Right kidney (tissue), 1 donor: ENCODE results near the gene PIGU.

Experiments used
- DNase-seq: peaks from one replicate; pipeline ENCODE4 v3.0.0-alpha.2; 2016

Gene PIGU

GRCh38 chr20:34709044-34709830 lies 32.3 kb upstream of the PIGU start:
- DNase-seq = peak; percentile 95

DNA sequence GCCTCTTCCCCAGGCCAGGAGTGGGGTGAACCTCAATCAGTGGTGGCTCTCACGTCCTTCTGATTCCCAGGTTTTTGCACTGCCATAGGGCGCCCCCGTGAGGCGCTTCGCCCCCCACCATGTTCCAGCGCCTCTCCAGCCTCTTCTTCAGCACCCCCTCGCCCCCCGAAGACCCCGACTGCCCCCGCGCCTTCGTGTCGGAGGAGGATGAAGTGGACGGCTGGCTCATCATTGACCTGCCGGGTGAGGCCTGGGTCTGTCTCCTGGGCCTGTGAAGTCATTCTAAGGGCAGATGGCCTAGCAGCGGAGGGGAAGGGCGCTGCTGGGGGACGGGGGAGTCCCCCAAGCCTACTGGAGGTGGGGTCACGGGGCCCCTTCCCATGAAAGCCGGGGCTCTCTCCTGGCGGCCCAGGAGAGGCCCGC lies 31.7 kb upstream of the PIGU start:
- DNase-seq = no peak

- DNase-seq = no peak
These were observed 30.3 kb upstream of the PIGU start for GRCh38 chr20:34706912-34707784.

GRCh38 chr20:34706302-34706875 lies 29.5 kb upstream of the PIGU start:
- DNase-seq = no peak

- DNase-seq = peak; percentile 31
These were observed 28.8 kb upstream of the PIGU start for GRCh38 chr20:34705397-34706301.

DNA sequence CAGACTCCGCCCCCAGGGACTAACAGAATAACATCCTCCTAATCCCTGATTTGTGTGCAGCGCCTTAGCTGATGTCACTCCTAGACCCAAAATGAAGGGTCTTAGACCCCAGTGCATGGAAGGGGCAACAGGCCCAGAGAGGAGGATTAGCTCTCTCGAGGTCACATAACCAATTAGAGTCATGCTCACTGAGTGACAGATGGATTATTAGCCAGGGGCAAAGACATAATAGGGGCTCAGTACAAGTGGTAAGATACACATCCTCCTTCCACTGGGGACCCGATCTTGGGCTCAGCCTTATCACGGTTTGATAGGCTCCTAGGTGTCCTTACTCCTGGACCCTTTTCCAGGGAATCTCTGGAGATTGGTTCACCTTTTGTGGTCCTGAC lies 28.1 kb upstream of the PIGU start:
- no peak for DNase-seq

DNA sequence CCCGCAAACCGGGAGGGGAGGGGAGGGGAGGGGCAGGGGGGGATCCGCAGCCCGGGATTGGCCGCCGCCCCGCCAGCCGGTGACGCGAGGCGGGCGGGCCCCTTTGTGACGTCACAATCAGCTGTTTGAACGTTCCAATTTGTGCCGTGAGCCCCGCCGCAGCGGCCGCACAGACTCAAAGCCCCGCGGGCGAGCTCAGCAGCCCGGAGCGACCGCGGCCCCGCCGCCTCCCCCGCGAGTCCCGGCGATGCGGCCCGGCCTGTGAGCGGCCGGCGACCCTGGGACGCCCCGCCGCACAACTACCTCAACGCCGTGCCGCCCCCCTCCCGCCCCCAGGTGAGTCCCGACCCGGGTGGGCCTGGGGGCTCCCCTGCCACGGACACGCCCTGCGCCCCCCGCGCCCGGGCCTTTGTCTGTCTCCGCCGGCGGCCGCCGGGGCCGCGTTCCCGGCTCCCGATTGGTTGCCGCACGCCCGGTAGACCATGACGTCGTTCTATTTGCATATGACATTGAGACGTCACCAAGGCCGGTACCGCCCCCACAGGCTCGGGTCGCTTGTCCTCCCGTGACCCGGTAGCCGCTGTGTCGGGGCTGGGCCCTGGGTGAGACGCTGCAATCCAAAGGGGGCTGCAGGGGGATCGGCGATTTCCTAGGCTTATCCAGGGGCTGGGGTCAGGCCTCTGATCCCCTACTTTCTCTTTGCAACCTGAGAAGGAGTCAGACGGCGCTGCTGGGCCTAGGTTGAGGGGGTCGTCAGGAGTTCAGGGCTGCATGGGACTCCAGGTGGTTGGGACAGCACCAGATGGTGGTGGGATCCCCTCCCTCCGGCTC lies 27.5 kb upstream of the PIGU start, which contains the start of gene TP53INP2:
TP53INP2 (plus strand) TSS at position 168 of the 831 bp plus-strand sequence. CDS start 4,396 bp downstream, outside the sequence.
- peak; percentile 83 for DNase-seq

DNA sequence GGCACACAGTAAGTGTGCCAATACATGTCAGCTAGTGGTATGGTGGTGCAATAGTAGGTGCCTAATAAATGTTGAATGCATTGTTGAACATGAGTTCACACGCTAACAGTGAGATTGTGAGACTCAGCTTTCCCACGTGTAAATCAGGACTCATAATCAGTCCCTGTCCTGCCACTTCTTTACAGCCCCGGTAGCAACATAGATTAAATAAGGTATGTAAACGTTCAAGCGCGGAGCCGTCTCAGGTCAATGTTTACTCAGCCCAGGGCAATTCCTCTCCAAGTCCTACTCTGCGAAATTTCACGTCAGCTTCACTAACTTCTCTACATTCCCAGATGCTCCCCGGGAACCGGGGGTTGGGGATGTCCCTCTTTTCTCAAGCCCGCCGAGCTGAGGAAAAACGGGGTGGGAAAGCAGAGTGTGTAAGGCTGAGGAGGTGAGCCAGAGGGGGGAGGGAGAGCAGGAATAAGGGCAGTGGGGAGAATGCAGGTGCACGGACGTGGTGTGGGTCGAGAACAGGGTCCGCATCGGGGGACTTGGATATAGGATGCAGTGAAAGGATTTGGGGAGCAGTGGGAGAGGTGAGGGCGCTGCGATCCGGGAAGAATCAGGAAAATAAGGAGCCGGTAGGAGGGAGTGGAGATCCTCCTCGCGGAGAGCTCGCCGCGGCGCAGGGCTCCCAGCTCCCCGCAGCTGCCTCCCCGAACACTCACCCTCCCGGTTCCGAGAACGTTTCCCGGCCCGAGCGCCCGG lies 26.7 kb upstream of the PIGU start:
- DNase-seq = peak; percentile 79

DNA sequence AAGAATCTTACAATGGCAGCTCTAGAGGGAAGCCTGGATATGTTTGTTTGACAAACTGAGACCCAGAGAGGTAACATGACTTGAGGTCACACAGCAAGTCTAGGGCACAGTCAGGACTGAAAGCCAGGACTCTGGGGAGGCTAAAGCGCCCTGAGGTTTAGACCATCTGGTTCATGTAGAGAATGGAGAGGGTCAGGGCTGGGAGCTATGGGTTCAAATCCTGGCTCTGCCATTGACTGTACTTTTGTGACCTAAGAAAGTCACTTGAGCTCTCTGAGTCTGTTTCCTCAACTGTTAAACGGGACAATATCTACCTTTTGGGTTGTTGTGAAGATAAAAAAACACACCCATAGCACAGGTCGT lies 26.1 kb upstream of the PIGU start:
- DNase-seq = no peak

DNA sequence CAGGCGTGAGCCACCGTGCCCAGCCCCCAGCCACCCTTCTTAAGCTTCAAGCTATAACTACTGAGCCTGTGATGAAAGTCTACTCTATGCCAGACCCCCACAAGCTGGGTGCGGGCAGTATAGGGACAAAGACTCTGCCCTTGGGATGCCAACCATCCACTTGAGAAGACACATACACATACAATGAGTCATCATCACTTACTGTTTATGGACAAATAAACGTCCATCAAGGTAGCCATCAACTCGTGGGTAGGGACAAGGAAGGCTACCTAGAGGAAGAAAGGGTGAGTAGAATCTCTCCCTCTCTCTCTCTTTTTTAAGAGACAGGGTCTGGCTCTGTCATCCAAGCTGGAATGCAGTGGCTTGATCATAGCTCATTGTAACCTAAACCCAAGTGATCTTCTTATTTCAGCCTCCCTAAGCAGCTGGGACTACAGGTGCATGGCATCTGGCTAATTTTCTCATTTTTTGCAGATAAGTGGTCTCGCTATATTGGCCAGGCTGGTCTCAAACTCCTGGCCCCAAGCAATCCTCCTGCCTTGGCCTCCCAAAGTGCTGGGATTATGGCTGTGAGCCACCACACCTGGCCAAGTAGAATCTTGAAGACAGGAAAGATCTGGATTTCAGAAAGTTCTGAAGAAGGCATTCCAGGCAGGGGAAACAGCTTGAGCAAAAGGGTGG lies 24.7 kb upstream of the PIGU start:
- no peak for DNase-seq

GRCh38 chr20:34693414-34693813 lies 16.5 kb upstream of the PIGU start:
- no peak for DNase-seq

DNA sequence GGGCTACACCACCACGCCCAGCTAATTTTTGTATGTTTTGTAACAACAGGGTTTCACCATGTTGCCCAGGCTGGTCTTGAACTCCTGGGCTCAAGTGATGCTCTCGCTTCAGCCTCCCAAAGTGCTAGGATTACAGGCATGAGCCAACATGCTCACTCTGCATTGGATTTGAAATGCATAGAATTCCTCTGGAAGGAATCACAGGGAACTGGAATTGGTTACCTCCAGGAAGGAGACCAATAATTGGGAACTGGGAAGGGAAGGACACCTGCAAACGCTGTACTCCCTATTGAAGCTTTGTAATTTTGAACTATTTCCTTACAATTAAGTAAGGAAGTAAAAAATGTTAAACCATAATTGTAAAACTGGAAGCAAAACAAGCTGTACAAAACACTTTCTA lies 14.9 kb upstream of the PIGU start:
- DNase-seq = no peak

DNA sequence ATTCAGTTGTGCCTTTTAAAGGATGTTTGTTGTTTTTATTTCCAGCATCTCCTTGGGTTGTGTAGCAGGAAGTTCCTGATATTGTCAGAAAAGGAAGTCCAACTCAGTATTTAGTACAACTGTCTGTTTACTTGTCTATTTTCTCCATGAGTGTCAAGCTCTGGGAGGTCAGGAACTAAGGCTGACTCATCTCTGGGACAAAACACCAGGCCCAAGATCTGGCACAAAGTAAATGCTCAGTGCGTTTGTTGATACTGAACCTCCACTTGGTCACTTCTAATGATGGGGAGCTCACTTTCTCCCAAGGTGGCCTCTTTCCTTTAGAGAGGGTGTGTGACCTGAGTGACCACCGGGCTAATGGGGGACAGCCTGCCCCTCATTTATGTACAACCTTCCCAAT lies 12.6 kb upstream of the PIGU start:
- no peak for DNase-seq

- DNase-seq = no peak
These were observed 6.8 kb upstream of the PIGU start for GRCh38 chr20:34683667-34684066.

DNA sequence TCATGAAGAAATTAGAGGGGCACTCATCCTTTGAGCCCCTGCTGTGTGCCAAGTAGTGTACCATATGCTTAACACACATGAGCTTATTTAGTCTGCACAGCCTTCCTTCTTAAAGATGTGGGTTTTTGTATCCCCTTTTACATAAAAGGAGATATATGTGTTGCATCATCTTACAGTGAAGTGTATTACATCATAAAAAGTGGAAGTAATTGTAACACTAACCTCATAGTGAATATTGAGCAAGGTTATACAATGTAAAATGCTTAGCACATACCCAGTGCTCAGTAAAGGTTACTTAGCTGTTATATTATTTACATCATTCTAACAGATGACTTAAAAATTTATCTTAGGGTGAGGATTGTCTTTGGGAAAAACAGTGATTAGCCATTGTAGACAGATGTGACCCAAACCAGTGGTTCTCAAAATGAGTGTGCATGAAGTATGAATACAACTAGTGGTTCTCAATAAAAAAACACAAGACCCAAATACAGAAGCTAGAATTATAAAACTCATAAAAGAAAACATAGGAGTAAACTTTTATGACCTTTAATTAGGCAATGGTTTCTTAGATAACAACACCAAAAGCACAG lies 3.8 kb upstream of the PIGU start:
- no peak for DNase-seq

DNA sequence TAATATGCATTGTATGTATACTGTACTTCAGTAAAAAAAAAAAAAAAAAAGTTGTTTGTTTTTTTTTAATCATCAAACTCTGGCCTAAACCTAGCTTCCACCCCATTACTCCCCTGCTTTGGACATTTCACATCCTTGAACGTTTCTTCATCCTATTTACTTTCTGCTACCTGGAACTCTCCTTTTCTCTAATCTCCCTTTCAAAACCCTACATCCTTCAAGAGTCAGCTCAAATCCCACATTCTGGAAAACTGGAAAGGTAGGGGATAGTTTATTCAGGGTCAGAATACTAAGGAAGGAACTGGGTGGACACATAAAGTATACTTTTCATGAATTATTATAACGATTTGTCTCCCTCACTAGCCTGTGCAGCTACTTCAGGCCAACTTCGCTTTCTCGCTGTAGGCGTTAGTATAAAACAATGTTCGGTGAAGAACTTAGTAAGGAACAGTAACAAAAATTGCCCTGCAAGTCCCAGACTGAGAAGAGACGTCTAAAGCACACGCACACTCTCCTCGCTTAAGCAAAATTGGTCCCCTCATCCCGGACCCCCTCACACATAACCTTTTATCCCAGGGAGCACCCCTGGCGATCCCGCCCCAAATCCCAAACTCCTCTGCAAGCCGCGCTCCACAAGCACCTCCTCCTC lies 775 bp downstream of the PIGU start:
- DNase-seq = peak; percentile 66

- no peak for DNase-seq
These were observed 1.3 kb downstream of the PIGU start for GRCh38 chr20:34675561-34675960.

- DNase-seq = no peak
These were observed 3.5 kb downstream of the PIGU start for GRCh38 chr20:34673412-34673811.

DNA sequence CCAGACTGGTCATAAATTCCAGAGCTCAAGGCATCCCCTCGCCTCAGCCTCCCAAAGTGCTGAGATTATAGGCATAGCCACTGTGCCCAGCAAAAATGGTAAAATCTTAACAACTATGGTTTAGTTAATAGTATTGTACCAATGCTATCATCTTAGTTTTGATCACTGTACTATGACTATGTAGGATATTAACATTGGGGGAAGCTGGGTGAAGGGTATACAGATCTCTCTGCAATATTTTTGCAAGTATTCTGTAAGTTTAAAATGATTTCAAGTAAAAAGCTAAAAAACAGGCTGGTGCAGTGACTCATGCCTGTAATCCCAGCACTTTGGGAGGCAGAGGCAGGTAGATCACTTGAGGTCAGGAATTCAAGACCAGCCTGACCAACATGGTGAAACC lies 7.8 kb downstream of the PIGU start:
- no peak for DNase-seq
